Activated T-helper 2 cell treated with anti-CD3 and anti-CD28 coated beads, Interferon-gamma antibody, Interleukin-2, Interleukin-4, amounts not matched to agents 10 μg/mL and 5 μg/mL and 100 μg/mL, durations not matched to agents 14 hours and 24 hours and 36 hours (primary cell): ENCODE data around the gene LARP7. TPM values are rescaled to one million over a fixed set of nuclear protein-coding genes. Genes with fewer than 3 reads are reported as not detected.

Experiments used
- DNase-seq: peaks from one replicate; pipeline ENCODE4 v3.0.0; 2021; ENCODE audit warnings: low spot score
- H3K27ac Mint-ChIP-seq: one replicate; pipeline ENCODE4 v1.8.0; 2021; ENCODE audit warnings: mixed read lengths
- H3K27me3 Mint-ChIP-seq: one replicate; pipeline ENCODE4 v1.8.0; 2021; ENCODE audit warnings: low read depth, mixed read lengths
- H3K36me3 Mint-ChIP-seq: one replicate; pipeline ENCODE4 v1.8.0; 2021; ENCODE audit warnings: low read depth, mixed read lengths
- H3K4me1 Mint-ChIP-seq: one replicate; pipeline ENCODE4 v1.8.0; 2021; ENCODE audit warnings: low read depth, mixed read lengths
- H3K4me3 Mint-ChIP-seq: one replicate; pipeline ENCODE4 v1.8.0; 2021; ENCODE audit warnings: low read depth, mild to moderate bottlenecking, moderate library complexity, mixed read lengths
- H3K9me3 Mint-ChIP-seq: one replicate; pipeline ENCODE4 v1.8.0; 2021; ENCODE audit warnings: mixed read lengths
- intact Hi-C: fragments of 100-400 bp; cut with micrococcal nuclease; formaldehyde crosslinking; loops from one replicate; pipeline ENCODE4 v1.15.1; 2023
- total RNA-seq: library from RNA; stranded (reverse); gene quantifications from 2 replicates; pipeline ENCODE4 v1.2.3, GENCODE V29; 2022

The LARP7 gene
- total RNA-seq, 1 donor from 2014 or later, result 45.3 TPM

DNA sequence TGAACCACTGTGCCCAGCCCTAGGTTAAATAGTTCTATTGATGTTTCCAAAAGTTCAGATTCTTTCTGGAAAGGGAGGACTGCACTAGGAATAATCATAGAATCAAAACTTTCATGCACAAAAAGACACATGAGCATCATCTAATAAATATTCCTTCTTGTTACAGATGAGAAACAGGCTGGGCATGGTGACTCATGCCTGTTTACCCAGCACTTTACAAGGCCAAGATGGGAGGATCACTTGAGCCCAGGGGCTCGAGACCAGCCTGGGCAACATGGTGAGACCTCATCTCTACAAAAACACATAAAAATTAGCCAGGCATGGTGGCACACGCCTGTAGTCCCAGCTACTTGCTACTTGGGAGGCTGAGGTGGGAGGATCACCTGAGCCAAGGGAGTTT is 27.7 kb downstream of the LARP7 start:
- intact Hi-C loops, result no loop called here
- Mint-ChIP-seq H3K9me3 (no peaks in the 10 kb centered on the region), H3K4me3 (no peak overlapping the region), H3K27ac (no peak overlapping the region), H3K36me3 (no peaks in the 10 kb centered on the region), H3K27me3 (no peaks in the 10 kb centered on the region), H3K4me1 (peaks cover 2% of the 10 kb centered on the region)
- no peak for DNase-seq

- H3K27ac Mint-ChIP-seq, result no peak overlapping the region
- H3K9me3 Mint-ChIP-seq, result no peaks in the 10 kb centered on the region
- intact Hi-C loops, result no loop called here
- H3K4me1 Mint-ChIP-seq, result no peaks in the 10 kb centered on the region
- no peak for DNase-seq
- no peak overlapping the region for H3K4me3 Mint-ChIP-seq
- peaks cover 2% of the 10 kb centered on the region for H3K27me3 Mint-ChIP-seq
- no peaks in the 10 kb centered on the region for H3K36me3 Mint-ChIP-seq
Observed at GRCh38 chr4:112668131-112668530, 31.2 kb downstream of the LARP7 start.

DNA sequence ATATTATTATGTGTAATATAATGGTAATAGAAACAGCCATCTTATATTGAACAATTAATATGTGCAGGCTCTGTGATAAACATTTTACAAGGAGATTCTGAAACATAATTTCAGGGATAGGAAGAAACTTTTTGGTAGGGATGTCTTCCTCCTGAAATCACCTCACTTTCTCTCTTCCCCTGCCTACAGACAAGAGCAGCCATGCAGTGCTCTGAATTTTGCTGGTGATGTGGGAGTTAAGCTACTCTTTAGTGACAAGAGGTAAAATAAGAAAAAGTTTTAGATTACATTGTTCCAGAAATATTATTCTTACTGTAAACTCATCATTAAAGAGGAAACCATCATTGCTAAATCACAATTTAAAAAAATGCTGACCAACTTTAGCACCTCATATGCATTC is 36.1 kb downstream of the LARP7 start:
- H3K4me3 Mint-ChIP-seq, result no peak overlapping the region
- DNase-seq, result no peak
- H3K27ac Mint-ChIP-seq, result no peak overlapping the region
- no peaks in the 10 kb centered on the region for H3K4me1 Mint-ChIP-seq
- no peaks in the 10 kb centered on the region for H3K9me3 Mint-ChIP-seq
- intact Hi-C loops, result no loop called here
- peaks cover 9% of the 10 kb centered on the region for H3K27me3 Mint-ChIP-seq
- H3K36me3 Mint-ChIP-seq, result no peaks in the 10 kb centered on the region

GRCh38 chr4:112673686-112674085 is 36.7 kb downstream of the LARP7 start:
- Mint-ChIP-seq H3K4me3 (no peak overlapping the region), H3K36me3 (no peaks in the 10 kb centered on the region), H3K4me1 (no peaks in the 10 kb centered on the region), H3K27me3 (peaks cover 9% of the 10 kb centered on the region), H3K9me3 (no peaks in the 10 kb centered on the region), H3K27ac (no peak overlapping the region)
- DNase-seq, result no peak
- intact Hi-C loops, result no loop called here

DNA sequence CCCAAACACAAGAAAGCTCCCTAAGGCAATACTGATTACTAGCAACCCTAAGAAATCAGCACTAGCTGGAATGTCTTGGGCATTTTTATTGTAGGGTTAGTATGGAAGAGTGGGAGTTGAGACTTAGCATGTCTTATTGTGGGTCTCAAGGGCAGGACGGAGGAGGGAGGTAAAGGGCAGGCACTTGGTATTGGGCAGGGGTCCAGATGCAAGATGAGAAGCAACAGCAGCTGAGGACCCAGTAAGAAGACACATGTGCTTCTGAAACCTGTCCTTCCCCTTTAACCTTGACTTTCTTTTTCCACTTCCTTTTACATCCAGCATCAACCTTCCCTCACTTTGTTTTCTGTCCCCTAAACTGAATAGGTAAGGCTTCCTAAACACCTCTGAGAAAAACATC is 37.4 kb downstream of the LARP7 start:
- intact Hi-C loops, result no loop called here
- DNase-seq, result no peak
- Mint-ChIP-seq H3K27ac (no peak overlapping the region), H3K4me1 (no peaks in the 10 kb centered on the region), H3K4me3 (no peak overlapping the region), H3K27me3 (peaks cover 9% of the 10 kb centered on the region), H3K9me3 (no peaks in the 10 kb centered on the region), H3K36me3 (no peaks in the 10 kb centered on the region)

- no peak overlapping the region for H3K27ac Mint-ChIP-seq
- DNase-seq, result no peak
- H3K4me3 Mint-ChIP-seq, result no peak overlapping the region
- intact Hi-C loops, result no loop called here
- H3K27me3 Mint-ChIP-seq, result peaks cover 8% of the 10 kb centered on the region
- H3K4me1 Mint-ChIP-seq, result no peaks in the 10 kb centered on the region
- H3K36me3 Mint-ChIP-seq, result no peaks in the 10 kb centered on the region
- no peaks in the 10 kb centered on the region for H3K9me3 Mint-ChIP-seq
Observed at GRCh38 chr4:112677519-112678091, 40.7 kb downstream of the LARP7 start.

GRCh38 chr4:112680996-112681395 is 44.1 kb downstream of the LARP7 start:
- no peaks in the 10 kb centered on the region for H3K4me1 Mint-ChIP-seq
- intact Hi-C loops, result no loop called here
- no peak overlapping the region for H3K4me3 Mint-ChIP-seq
- no peaks in the 10 kb centered on the region for H3K36me3 Mint-ChIP-seq
- H3K9me3 Mint-ChIP-seq, result no peaks in the 10 kb centered on the region
- no peak for DNase-seq
- no peaks in the 10 kb centered on the region for H3K27me3 Mint-ChIP-seq
- no peak overlapping the region for H3K27ac Mint-ChIP-seq

DNA sequence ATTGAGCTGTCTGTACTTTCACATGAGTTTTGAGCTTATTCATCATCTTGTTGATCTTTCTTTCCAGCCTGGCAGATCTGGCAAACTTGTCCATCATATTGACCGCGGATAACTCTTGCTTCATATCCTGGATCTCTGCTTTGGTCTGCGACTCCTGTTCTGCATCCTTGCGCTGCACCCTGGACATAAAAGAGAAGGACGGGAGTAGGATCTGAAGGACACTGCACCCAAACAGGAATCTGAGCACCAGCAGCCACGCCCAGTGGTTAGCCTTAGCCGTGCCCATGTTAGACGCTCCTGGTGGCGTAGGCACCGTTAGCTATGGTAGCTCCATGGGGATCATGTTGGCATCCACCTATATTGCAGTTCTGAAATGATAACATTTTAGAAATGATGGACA is 56.6 kb downstream of the LARP7 start:
- intact Hi-C loops, result no loop called here
- DNase-seq, result no peak
- no peaks in the 10 kb centered on the region for H3K36me3 Mint-ChIP-seq
- no peak overlapping the region for H3K4me3 Mint-ChIP-seq
- H3K4me1 Mint-ChIP-seq, result no peaks in the 10 kb centered on the region
- H3K27me3 Mint-ChIP-seq, result peaks cover 15% of the 10 kb centered on the region
- H3K27ac Mint-ChIP-seq, result no peak overlapping the region
- H3K9me3 Mint-ChIP-seq, result no peaks in the 10 kb centered on the region

- H3K36me3 Mint-ChIP-seq, result no peaks in the 10 kb centered on the region
Observed at GRCh38 chr4:112700679-112701078, 63.7 kb downstream of the LARP7 start.

DNA sequence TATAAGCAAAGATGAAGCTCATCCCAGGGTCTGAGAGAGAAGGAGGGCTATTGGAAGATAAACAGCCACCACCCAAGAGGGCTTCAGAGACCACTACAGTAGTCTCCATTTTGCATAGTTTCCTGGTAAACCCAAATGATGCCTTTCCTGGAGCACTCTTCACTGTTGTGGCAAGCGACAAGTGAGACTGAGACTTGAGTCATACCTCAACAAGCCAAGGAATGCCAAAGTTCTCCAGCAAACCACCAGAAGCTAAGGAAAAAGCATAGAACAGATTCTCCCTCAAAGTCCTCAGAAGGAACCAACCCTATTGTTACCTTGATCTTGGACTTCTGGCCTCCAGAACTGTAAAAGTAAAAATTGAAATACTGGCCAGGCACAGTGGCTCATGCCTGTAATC is 65.9 kb downstream of the LARP7 start:
- Mint-ChIP-seq H3K9me3 (no peaks in the 10 kb centered on the region), H3K36me3 (no peaks in the 10 kb centered on the region), H3K4me3 (no peak overlapping the region), H3K4me1 (peaks cover 16% of the 10 kb centered on the region), H3K27ac (no peak overlapping the region), H3K27me3 (peaks cover 50% of the 10 kb centered on the region)
- no peak for DNase-seq
- intact Hi-C loops, result loop anchor here (10.0 kb wide), 1 partner anchor 62 kb away; no protein-coding TSS in a partner anchor

More at GRCh38 chr4:112700679-112701078, 63.7 kb downstream of the LARP7 start:
- intact Hi-C loops, result loop anchor here (10.0 kb wide), 1 partner anchor 64 kb away; no protein-coding TSS in a partner anchor
- Mint-ChIP-seq H3K27ac (no peak overlapping the region), H3K9me3 (no peaks in the 10 kb centered on the region), H3K4me3 (no peak overlapping the region), H3K4me1 (peaks cover 8% of the 10 kb centered on the region), H3K27me3 (peaks cover 36% of the 10 kb centered on the region)
- no peak for DNase-seq

- Mint-ChIP-seq H3K36me3 (no peaks in the 10 kb centered on the region), H3K4me1 (peaks cover 16% of the 10 kb centered on the region), H3K27ac (no peak overlapping the region), H3K9me3 (no peaks in the 10 kb centered on the region), H3K27me3 (peaks cover 51% of the 10 kb centered on the region), H3K4me3 (peak overlapping the region; percentile 82)
- no peak for DNase-seq
- intact Hi-C loops, result loop anchor here (10.0 kb wide), 1 partner anchor 60 kb away; no protein-coding TSS in a partner anchor
Observed at GRCh38 chr4:112704322-112704721, 67.4 kb downstream of the LARP7 start.

- H3K27ac Mint-ChIP-seq, result no peak overlapping the region
- H3K4me3 Mint-ChIP-seq, result peak overlapping the region; percentile 82
- H3K27me3 Mint-ChIP-seq, result peaks cover 55% of the 10 kb centered on the region
- peaks cover 16% of the 10 kb centered on the region for H3K4me1 Mint-ChIP-seq
- no peaks in the 10 kb centered on the region for H3K9me3 Mint-ChIP-seq
- intact Hi-C loops, result loop anchor here (10.0 kb wide), 1 partner anchor 60 kb away; no protein-coding TSS in a partner anchor
- no peaks in the 10 kb centered on the region for H3K36me3 Mint-ChIP-seq
- no peak for DNase-seq
Observed at GRCh38 chr4:112704991-112705845, 68.3 kb downstream of the LARP7 start.
